Measurements from ENCODE around the gene PLXDC1. TPM values are rescaled to one million over a fixed set of nuclear protein-coding genes. Genes with fewer than 3 reads are reported as not detected.

PLXDC1 gene
- total and polyA plus RNA-seq, 2 donors (not counting 1 experiment from before 2014, with no cell fraction given): 5.8 to 6.3 TPM

DNA sequence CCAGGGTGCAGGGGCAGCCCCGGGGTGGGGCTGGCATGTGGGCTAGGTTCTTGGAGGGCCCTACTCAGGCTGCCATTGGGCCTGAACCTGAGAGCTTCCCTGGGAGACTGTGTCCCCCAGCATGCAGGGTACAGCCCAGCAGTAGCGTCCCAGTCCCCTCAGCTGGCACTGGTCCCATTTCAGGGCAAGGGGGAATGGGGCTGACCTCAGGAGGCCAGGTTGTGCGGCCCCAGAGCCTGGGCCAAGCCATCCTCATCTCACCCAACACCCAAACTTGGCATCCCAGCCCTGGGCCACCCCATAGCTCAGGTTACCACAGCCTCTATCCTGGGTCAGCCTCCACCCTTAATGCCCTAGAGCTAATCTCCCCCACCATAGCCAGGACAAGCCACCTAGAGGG, 6.3 kb downstream of the PLXDC1 start:
- Histone ChIP-seq H3K9ac (ENCODE audit: insufficient read depth, low read length) (no peak overlapping the region), H3K27me3 (ENCODE audit: control insufficient read depth, insufficient read depth, low read length) (peaks cover 2% of the 10 kb centered on the region), H3K4me3 (replicated peaks in 1 of 4; ENCODE audit: control extremely low read depth in 1 of 4, insufficient read depth in 1 of 4, low read depth in 3 of 4, low read length in 4 of 4) (no peak overlapping the region), H4K20me1 (ENCODE audit: control insufficient read depth, extremely low read depth, insufficient read depth, low read length) (no peaks in the 10 kb centered on the region), H3K9me3 (ENCODE audit: control insufficient read depth, insufficient read depth, low read depth, low read length) (no peaks in the 10 kb centered on the region), H2AFZ (ENCODE audit: low read length) (no peak overlapping the region), H3K27ac (ENCODE audit: insufficient read depth, low read length) (peak overlapping the region; percentile 72), H3K36me3 (ENCODE audit: control insufficient read depth, insufficient read depth, low read length) (no peaks in the 10 kb centered on the region), H3K79me2 (ENCODE audit: control insufficient read depth, insufficient read depth, low read length) (no peaks in the 10 kb centered on the region), H3K4me1 (ENCODE audit: control insufficient read depth, extremely low read depth, insufficient read depth, low read length) (peaks cover 12% of the 10 kb centered on the region), H3K4me2 (ENCODE audit: extremely low read depth, insufficient read depth, low read length) (no peak overlapping the region)
- DNase-seq (ENCODE audit: low read depth in 2 of 2): no peak
- TF ChIP-seq EZH2 (IDR thresholded peaks at IDR 0.05; ENCODE audit: low read length, missing control alignments): no peak
- TF ChIP-seq, protein P1, sequence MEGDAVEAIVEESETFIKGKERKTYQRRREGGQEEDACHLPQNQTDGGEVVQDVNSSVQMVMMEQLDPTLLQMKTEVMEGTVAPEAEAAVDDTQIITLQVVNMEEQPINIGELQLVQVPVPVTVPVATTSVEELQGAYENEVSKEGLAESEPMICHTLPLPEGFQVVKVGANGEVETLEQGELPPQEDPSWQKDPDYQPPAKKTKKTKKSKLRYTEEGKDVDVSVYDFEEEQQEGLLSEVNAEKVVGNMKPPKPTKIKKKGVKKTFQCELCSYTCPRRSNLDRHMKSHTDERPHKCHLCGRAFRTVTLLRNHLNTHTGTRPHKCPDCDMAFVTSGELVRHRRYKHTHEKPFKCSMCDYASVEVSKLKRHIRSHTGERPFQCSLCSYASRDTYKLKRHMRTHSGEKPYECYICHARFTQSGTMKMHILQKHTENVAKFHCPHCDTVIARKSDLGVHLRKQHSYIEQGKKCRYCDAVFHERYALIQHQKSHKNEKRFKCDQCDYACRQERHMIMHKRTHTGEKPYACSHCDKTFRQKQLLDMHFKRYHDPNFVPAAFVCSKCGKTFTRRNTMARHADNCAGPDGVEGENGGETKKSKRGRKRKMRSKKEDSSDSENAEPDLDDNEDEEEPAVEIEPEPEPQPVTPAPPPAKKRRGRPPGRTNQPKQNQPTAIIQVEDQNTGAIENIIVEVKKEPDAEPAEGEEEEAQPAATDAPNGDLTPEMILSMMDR (conservative IDR thresholded peaks at IDR 0.05 in 1 of 2, IDR thresholded peaks at IDR 0.05 in 1 of 2; ENCODE audit: low read depth in 1 of 2, low read length in 2 of 2): no peak

DNA sequence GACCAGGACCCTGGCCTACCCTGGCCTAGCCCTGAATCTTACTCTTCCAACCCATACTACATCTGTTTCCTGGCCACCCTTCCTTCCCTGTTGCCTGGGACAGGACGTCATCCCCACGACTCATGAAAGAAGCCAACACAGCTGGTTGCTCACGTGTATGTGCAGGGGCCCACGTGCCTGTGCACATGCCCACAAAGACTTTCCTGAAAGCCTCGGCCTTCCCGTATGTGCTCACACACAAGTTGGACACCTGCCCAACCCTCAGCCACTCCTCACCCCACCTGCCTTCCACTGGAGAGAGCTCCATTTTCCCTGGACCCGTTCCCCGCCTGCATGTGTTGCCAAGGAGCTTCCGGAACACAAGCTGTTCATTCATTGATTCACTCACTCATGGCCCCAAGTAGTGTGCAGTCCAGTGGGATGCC, 7.0 kb downstream of the PLXDC1 start:
- H3K4me1 ChIP-seq (ENCODE audit: control insufficient read depth, extremely low read depth, insufficient read depth, low read length): peaks cover 16% of the 10 kb centered on the region
- H3K36me3 ChIP-seq (ENCODE audit: control insufficient read depth, insufficient read depth, low read length): no peaks in the 10 kb centered on the region
- peak overlapping the region; percentile 72 for H3K27ac ChIP-seq (ENCODE audit: insufficient read depth, low read length)
- H3K27me3 ChIP-seq (ENCODE audit: control insufficient read depth, insufficient read depth, low read length): peaks cover under 1% of the 10 kb centered on the region
- no peak overlapping the region for H3K4me3 ChIP-seq (replicated peaks in 1 of 4; ENCODE audit: control extremely low read depth in 1 of 4, insufficient read depth in 1 of 4, low read depth in 3 of 4, low read length in 4 of 4)
- no peaks in the 10 kb centered on the region for H4K20me1 ChIP-seq (ENCODE audit: control insufficient read depth, extremely low read depth, insufficient read depth, low read length)
- H3K79me2 ChIP-seq (ENCODE audit: control insufficient read depth, insufficient read depth, low read length): no peaks in the 10 kb centered on the region
- DNase-seq (ENCODE audit: low read depth in 2 of 2): peak; percentile 83 to 94
- no peak overlapping the region for H2AFZ ChIP-seq (ENCODE audit: low read length)
- TF ChIP-seq EZH2 (IDR thresholded peaks at IDR 0.05; ENCODE audit: low read length, missing control alignments): no peak
- TF ChIP-seq, protein P1 (conservative IDR thresholded peaks at IDR 0.05 in 1 of 2, IDR thresholded peaks at IDR 0.05 in 1 of 2; ENCODE audit: low read depth in 1 of 2, low read length in 2 of 2): no peak
- H3K9me3 ChIP-seq (ENCODE audit: control insufficient read depth, insufficient read depth, low read depth, low read length): no peaks in the 10 kb centered on the region
- H3K9ac ChIP-seq (ENCODE audit: insufficient read depth, low read length): no peak overlapping the region
- H3K4me2 ChIP-seq (ENCODE audit: extremely low read depth, insufficient read depth, low read length): no peak overlapping the region

DNA sequence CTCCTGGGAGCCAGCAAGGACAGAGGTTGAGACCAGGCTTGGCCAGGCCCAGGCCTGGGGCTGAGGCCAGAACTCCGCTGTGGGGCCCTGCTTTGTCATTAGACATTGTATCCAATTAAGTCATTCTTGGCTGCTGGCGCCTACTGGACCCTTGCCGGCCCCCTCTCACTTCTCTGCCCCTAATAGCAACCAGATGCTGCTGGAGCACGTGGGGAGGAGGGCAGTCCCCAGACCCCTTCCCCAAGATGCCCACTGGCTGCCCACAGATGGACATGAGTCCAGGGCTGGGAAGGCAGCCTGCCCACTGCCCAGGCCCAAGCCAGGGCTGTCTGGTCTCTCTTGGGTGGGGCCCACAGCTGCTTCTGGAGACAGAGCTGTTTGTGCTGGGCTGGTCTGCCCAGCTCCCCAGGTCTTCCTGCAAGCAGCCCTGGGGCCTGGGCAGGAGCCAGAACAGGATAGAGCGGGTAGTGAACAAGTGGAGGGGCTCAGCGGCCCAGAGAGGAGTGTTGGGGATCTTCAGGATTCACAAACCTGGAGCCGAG, 7.8 kb downstream of the PLXDC1 start:
- Histone ChIP-seq H2AFZ (ENCODE audit: low read length) (no peak overlapping the region), H3K4me3 (replicated peaks in 1 of 4; ENCODE audit: control extremely low read depth in 1 of 4, insufficient read depth in 1 of 4, low read depth in 3 of 4, low read length in 4 of 4) (no peak overlapping the region), H4K20me1 (ENCODE audit: control insufficient read depth, extremely low read depth, insufficient read depth, low read length) (no peaks in the 10 kb centered on the region), H3K27ac (ENCODE audit: insufficient read depth, low read length) (peak overlapping the region; percentile 72), H3K9me3 (ENCODE audit: control insufficient read depth, insufficient read depth, low read depth, low read length) (no peaks in the 10 kb centered on the region), H3K27me3 (ENCODE audit: control insufficient read depth, insufficient read depth, low read length) (no peaks in the 10 kb centered on the region), H3K79me2 (ENCODE audit: control insufficient read depth, insufficient read depth, low read length) (no peaks in the 10 kb centered on the region), H3K4me2 (ENCODE audit: extremely low read depth, insufficient read depth, low read length) (no peak overlapping the region), H3K4me1 (ENCODE audit: control insufficient read depth, extremely low read depth, insufficient read depth, low read length) (peaks cover 21% of the 10 kb centered on the region), H3K36me3 (ENCODE audit: control insufficient read depth, insufficient read depth, low read length) (no peaks in the 10 kb centered on the region), H3K9ac (ENCODE audit: insufficient read depth, low read length) (no peak overlapping the region)
- TF ChIP-seq, protein P1 (conservative IDR thresholded peaks at IDR 0.05 in 1 of 2, IDR thresholded peaks at IDR 0.05 in 1 of 2; ENCODE audit: low read depth in 1 of 2, low read length in 2 of 2): no peak
- TF ChIP-seq EZH2 (IDR thresholded peaks at IDR 0.05; ENCODE audit: low read length, missing control alignments): no peak
- DNase-seq (ENCODE audit: low read depth in 2 of 2): no peak

Measured in fibroblast of lung (primary cell).